GM12878 (cell line): ENCODE data around the gene ANKRD33B.

ENCODE experiments used
- ASH2L ChIP-seq: fragments of 300-600, 200-600 bp; sonication (generic); IDR thresholded peaks from 2 replicates; pipeline ENCODE4 v1.6.1; 2017; ENCODE audit warnings: low read depth, mild to moderate bottlenecking, borderline replicate concordance
- CHD2 ChIP-seq: IDR thresholded peaks from 2 replicates; pipeline ENCODE4 v1.6.1; 2011; ENCODE audit warnings: low read depth, low read length, improper control_type of control experiment, borderline replicate concordance
- ESRRA ChIP-seq: IDR thresholded peaks from 2 replicates; pipeline ENCODE4 v1.6.1; 2012; ENCODE audit warnings: mild to moderate bottlenecking, low read length, improper control_type of control experiment
- JUND ChIP-seq: IDR thresholded peaks from 2 replicates; pipeline ENCODE4 v1.6.1; 2012; ENCODE audit warnings: low read depth, mild to moderate bottlenecking, low read length, improper control_type of control experiment, moderate library complexity
- MXI1 ChIP-seq: fragments of 150-350 bp; IDR thresholded peaks from 2 replicates; pipeline ENCODE4 v1.6.1; 2011; ENCODE audit warnings: low read depth, mild to moderate bottlenecking, inconsistent platforms, low read length, improper control_type of control experiment
- RCOR1 ChIP-seq: conservative IDR thresholded peaks from 2 replicates; pipeline ENCODE4 v1.6.1; 2012; ENCODE audit warnings: low read depth, low read length, improper control_type of control experiment
- RUNX3 ChIP-seq: IDR thresholded peaks from 2 replicates; pipeline ENCODE4 v1.6.1; 2012; ENCODE audit warnings: low read length, inconsistent platforms
- ZNF274 ChIP-seq: IDR thresholded peaks from one replicate; pipeline ENCODE4 v1.8.0; 2011; ENCODE audit not compliant: insufficient read length, insufficient read depth
- TF ChIP-seq, protein P1 (sequence below): IDR thresholded peaks from 2 replicates; pipeline ENCODE4 v1.6.1; 2012; ENCODE audit warnings: mild to moderate bottlenecking, low read depth, low read length
- TF ChIP-seq, protein P2 (sequence below), 3 experiments: IDR thresholded peaks in 2 of 3; conservative IDR thresholded peaks in 1 of 3; 2 replicates each; pipeline ENCODE4 v1.5.1; 2011; ENCODE audit warnings: low read depth in 3 of 3, low read length in 3 of 3, mild to moderate bottlenecking in 3 of 3, control low read depth in 2 of 3, moderate library complexity in 2 of 3, inconsistent platforms in 1 of 3, mixed read lengths in 1 of 3; ENCODE audit not compliant: control insufficient read depth in 2 of 3, insufficient read depth in 1 of 3; ENCODE audit errors: extremely low read depth in 1 of 3
- TF ChIP-seq, protein P3 (sequence below): fragments of 450-650 bp; IDR thresholded peaks from 2 replicates; pipeline ENCODE4 v1.6.1; 2016; ENCODE audit warnings: mild to moderate bottlenecking
- TF ChIP-seq, protein P4 (sequence below): fragments of 450-650 bp; IDR thresholded peaks from 2 replicates; pipeline ENCODE4 v1.6.1; 2016; ENCODE audit warnings: mild to moderate bottlenecking, moderate library complexity, borderline replicate concordance

DNA sequence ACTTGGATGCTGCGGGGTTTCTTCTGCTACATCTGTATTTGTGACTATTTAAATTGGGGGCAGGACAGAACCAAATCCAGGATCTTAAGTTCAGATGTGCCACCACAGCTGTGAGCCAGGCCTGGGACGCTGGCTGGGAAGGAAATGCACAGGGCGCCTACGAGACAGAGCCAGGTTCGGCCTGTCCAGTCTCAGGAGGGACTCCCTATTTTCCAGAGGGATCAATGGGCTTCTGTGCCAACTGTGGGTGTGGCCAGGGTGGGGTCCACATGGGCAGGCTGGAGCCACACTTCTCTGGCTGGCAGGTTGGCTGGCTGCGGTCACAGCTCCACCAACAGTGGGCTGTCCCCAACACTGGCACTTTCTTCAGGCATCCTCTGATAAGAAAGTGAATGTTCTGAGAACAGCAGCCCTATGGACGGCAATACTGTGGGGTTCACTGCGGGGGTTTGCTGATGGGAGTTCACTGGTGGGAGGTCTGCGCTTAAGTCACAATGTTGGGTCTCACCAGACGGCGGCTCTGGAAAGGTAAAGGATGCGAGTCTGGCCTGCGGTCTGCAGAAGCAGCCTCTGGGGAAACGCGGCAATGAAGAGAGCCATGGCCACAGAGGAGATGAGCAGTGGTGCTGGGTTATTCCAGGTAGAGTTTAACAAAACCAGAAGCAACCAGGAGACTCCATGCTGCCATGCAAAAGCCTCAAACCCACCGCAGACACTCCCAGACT is 119.1 kb downstream of the ANKRD33B start:
- TF ChIP-seq ZNF274: no peak
- TF ChIP-seq MXI1: no peak
- no peak for TF ChIP-seq ASH2L
- TF ChIP-seq, protein P1, sequence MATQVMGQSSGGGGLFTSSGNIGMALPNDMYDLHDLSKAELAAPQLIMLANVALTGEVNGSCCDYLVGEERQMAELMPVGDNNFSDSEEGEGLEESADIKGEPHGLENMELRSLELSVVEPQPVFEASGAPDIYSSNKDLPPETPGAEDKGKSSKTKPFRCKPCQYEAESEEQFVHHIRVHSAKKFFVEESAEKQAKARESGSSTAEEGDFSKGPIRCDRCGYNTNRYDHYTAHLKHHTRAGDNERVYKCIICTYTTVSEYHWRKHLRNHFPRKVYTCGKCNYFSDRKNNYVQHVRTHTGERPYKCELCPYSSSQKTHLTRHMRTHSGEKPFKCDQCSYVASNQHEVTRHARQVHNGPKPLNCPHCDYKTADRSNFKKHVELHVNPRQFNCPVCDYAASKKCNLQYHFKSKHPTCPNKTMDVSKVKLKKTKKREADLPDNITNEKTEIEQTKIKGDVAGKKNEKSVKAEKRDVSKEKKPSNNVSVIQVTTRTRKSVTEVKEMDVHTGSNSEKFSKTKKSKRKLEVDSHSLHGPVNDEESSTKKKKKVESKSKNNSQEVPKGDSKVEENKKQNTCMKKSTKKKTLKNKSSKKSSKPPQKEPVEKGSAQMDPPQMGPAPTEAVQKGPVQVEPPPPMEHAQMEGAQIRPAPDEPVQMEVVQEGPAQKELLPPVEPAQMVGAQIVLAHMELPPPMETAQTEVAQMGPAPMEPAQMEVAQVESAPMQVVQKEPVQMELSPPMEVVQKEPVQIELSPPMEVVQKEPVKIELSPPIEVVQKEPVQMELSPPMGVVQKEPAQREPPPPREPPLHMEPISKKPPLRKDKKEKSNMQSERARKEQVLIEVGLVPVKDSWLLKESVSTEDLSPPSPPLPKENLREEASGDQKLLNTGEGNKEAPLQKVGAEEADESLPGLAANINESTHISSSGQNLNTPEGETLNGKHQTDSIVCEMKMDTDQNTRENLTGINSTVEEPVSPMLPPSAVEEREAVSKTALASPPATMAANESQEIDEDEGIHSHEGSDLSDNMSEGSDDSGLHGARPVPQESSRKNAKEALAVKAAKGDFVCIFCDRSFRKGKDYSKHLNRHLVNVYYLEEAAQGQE: no peak
- no peak for TF ChIP-seq ESRRA
- TF ChIP-seq RUNX3: no peak
- TF ChIP-seq, protein P2, sequence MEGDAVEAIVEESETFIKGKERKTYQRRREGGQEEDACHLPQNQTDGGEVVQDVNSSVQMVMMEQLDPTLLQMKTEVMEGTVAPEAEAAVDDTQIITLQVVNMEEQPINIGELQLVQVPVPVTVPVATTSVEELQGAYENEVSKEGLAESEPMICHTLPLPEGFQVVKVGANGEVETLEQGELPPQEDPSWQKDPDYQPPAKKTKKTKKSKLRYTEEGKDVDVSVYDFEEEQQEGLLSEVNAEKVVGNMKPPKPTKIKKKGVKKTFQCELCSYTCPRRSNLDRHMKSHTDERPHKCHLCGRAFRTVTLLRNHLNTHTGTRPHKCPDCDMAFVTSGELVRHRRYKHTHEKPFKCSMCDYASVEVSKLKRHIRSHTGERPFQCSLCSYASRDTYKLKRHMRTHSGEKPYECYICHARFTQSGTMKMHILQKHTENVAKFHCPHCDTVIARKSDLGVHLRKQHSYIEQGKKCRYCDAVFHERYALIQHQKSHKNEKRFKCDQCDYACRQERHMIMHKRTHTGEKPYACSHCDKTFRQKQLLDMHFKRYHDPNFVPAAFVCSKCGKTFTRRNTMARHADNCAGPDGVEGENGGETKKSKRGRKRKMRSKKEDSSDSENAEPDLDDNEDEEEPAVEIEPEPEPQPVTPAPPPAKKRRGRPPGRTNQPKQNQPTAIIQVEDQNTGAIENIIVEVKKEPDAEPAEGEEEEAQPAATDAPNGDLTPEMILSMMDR (IDR thresholded peaks at IDR 0.05 in 2 of 3, conservative IDR thresholded peaks at IDR 0.05 in 1 of 3; ENCODE audit: control insufficient read depth in 2 of 3, extremely low read depth in 1 of 3, insufficient read depth in 1 of 3, low read depth in 3 of 3, low read length in 3 of 3): no peak
- no peak for TF ChIP-seq JUND
- TF ChIP-seq RCOR1: no peak
- TF ChIP-seq, protein P3, sequence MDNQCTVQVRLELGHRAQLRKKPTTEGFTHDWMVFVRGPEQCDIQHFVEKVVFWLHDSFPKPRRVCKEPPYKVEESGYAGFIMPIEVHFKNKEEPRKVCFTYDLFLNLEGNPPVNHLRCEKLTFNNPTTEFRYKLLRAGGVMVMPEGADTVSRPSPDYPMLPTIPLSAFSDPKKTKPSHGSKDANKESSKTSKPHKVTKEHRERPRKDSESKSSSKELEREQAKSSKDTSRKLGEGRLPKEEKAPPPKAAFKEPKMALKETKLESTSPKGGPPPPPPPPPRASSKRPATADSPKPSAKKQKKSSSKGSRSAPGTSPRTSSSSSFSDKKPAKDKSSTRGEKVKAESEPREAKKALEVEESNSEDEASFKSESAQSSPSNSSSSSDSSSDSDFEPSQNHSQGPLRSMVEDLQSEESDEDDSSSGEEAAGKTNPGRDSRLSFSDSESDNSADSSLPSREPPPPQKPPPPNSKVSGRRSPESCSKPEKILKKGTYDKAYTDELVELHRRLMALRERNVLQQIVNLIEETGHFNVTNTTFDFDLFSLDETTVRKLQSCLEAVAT: no peak
- TF ChIP-seq CHD2: no peak
- TF ChIP-seq, protein P4, sequence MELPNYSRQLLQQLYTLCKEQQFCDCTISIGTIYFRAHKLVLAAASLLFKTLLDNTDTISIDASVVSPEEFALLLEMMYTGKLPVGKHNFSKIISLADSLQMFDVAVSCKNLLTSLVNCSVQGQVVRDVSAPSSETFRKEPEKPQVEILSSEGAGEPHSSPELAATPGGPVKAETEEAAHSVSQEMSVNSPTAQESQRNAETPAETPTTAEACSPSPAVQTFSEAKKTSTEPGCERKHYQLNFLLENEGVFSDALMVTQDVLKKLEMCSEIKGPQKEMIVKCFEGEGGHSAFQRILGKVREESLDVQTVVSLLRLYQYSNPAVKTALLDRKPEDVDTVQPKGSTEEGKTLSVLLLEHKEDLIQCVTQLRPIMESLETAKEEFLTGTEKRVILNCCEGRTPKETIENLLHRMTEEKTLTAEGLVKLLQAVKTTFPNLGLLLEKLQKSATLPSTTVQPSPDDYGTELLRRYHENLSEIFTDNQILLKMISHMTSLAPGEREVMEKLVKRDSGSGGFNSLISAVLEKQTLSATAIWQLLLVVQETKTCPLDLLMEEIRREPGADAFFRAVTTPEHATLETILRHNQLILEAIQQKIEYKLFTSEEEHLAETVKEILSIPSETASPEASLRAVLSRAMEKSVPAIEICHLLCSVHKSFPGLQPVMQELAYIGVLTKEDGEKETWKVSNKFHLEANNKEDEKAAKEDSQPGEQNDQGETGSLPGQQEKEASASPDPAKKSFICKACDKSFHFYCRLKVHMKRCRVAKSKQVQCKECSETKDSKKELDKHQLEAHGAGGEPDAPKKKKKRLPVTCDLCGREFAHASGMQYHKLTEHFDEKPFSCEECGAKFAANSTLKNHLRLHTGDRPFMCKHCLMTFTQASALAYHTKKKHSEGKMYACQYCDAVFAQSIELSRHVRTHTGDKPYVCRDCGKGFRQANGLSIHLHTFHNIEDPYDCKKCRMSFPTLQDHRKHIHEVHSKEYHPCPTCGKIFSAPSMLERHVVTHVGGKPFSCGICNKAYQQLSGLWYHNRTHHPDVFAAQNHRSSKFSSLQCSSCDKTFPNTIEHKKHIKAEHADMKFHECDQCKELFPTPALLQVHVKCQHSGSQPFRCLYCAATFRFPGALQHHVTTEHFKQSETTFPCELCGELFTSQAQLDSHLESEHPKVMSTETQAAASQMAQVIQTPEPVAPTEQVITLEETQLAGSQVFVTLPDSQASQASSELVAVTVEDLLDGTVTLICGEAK: no peak
